Daoy (cell line): Measurements from ENCODE around the gene PTPRQ. TPM values are rescaled to one million over a fixed set of nuclear protein-coding genes. Genes with fewer than 3 reads are reported as not detected.
"Not testable (repeated sequence)": the region's sequence is repeated elsewhere in the genome, so short reads cannot be mapped to it uniquely, and the experiment has no call there.

Experiments
- DNase-seq: peaks from one replicate; pipeline ENCODE4 v3.0.0-alpha.2; 2015; ENCODE audit warnings: low read depth
- total RNA-seq: library from RNA; depleted of rRNA; stranded (reverse); fragments of >200 nt; shearing (Covaris generic); gene quantifications from 2 replicates; pipeline ENCODE4 v1.2.3, GENCODE V29; 2014; rRNA removed

PTPRQ gene
- total RNA-seq, result not detected in 2 replicates

DNA sequence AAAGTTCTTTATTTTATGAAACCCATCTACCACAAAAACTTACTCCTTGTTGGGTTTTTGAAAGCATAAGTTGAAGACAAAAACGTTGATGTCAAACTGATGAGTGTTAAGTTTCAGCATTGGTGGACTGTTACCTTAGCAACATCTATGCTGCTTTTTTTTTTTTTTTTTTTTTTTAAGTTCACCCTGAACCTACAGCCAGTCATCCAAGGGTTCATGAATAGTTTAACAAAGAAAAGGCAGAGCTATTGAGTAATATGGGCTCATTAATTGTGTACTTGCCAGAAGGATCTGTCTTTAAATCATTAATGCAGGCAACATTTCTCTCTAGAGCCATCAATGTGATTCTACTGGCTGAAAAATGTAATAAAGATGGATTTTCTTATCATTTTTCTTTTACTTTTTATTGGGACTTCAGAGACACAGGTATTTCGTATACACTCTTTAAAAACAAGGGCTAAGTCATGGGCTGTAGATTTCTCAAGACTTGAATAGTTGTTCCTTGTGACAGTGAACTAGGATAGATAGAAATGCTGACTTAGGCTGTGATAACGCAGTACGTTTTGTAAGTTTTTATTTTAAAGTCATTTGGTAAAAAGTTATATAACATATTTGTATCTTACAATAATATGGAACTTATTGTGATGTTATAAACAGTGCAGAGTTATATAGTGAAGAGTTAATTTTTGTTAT lies at the start of gene PTPRQ:
TSS of gene PTPRQ (plus strand) at position 262 of the 693 bp plus-strand sequence. CDS start at position 373, 111 bp downstream.
- no peak for DNase-seq

DNA sequence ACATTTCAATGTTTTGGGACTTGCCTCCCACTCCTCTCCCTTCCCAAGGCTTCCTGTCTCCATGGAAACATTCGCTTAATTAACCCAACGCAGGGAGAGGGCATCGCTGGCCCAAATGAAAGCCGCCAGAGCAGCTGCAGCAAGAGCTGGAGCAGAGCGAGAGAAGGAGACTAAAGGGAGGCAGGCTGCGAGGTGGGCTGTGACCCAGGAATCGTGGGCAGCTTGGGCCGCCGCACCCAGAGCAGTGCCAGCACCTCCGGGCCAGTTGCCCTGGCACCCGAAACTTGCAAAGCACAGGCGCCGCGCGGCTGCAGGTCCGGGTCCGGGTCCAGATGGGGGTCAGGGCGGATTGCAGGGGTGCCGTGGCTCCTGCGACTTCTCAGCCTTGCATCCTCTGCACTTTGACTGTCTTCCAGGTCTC lies 43.5 kb upstream of the PTPRQ start:
- DNase-seq, result peak; percentile 30

DNA sequence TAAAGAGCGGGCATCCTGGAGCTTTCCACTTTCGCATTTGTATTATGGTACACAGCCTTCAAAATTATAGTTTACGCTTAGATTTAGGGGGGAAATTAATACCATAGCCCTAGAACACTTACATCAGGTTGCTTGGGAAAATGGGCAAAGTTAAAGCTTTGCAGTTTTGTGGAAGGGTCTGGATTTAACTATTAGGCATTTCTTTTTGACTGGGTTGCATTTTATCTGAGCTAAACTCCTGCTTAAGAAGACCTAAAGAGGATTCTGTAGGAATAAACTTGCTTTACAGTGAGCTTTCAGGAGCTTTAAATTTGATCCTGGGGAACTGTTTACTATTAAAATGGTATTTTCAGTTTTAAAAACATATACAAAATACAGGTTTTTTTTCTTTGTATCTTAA lies 42.8 kb upstream of the PTPRQ start:
- DNase-seq, result no peak

- DNase-seq, result no peak
These were observed 39.4 kb upstream of the PTPRQ start for GRCh38 chr12:80404629-80405028.

GRCh38 chr12:80406253-80406652 lies 37.8 kb upstream of the PTPRQ start:
- no peak for DNase-seq

GRCh38 chr12:80411787-80412186 lies 32.2 kb upstream of the PTPRQ start:
- DNase-seq, result no peak

GRCh38 chr12:80412343-80412953 lies 31.6 kb upstream of the PTPRQ start:
- peak; percentile 39 for DNase-seq

- no peak for DNase-seq
These were observed 30.6 kb upstream of the PTPRQ start for GRCh38 chr12:80413462-80413861.

GRCh38 chr12:80415466-80415865 lies 28.6 kb upstream of the PTPRQ start:
- no peak for DNase-seq

- DNase-seq, result no peak
These were observed 24.4 kb upstream of the PTPRQ start for GRCh38 chr12:80419644-80420043.

DNA sequence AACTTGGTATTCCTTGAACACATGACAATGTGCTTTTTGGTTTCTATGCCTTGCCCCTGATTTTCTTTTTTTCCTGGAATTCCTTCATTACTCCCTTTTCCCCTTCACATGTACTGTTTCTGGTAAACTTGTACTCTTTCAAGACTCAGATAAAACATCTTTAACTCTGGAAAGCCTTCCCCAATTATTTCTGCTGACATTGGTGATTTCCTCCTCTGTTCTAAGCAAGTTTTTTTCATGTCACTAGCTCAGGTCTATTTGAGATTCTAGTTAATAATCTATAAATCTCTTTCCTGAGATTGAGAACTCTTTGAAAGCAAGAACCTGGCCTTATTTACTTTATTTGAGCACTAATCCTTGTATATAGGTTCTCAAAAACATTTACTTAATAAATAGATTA lies 24.0 kb upstream of the PTPRQ start:
- no peak for DNase-seq

- DNase-seq, result no peak
These were observed 21.5 kb upstream of the PTPRQ start for GRCh38 chr12:80422550-80422949.

DNA sequence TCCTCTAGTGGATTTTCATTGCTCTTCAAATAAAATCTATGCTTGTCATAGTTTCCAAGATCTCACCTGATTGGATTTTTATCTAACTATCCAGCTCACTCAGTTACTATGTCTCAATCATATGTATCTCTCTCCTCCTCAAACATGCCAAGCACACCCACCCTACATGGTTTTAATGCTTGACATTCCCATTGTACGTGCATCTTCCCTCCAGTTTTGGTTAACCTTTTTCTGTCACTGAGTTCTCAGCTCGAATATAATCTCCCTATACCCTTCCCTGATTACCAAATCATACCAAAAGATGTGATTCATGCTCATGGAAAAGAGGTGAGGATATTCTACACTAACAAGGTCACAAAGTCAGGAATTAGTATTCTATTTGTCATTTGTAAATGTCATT lies 12.0 kb upstream of the PTPRQ start:
- no peak for DNase-seq

DNA sequence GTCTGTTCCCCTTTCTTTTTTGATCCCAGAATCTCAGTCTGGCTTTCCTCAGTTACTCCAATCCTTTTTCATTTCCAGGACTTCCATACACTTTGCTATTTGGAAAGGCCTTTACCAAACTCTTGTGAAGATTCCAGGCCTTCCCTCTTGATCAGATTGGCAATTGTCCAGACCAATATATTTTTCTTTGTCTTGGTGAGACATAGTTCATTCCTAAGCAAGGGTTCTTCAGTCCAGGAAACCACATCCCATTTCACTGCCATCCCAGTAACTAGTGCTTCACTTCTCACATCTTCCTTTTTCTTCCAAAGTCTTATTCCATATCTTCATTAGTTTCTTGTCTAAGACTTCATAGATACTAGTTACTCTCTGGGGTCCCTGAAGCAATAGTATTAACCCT lies 2.1 kb upstream of the PTPRQ start:
- peak; percentile 51 for DNase-seq

- DNase-seq, result peak; percentile 68
These were observed 1.4 kb upstream of the PTPRQ start for GRCh38 chr12:80442426-80443222.

- DNase-seq, result no peak
These were observed 1.2 kb downstream of the PTPRQ start for GRCh38 chr12:80445083-80445793.

- no peak for DNase-seq
These were observed 12.5 kb downstream of the PTPRQ start for GRCh38 chr12:80456513-80456912.

- DNase-seq, result no peak
These were observed 16.9 kb downstream of the PTPRQ start for GRCh38 chr12:80460972-80461371.

DNA sequence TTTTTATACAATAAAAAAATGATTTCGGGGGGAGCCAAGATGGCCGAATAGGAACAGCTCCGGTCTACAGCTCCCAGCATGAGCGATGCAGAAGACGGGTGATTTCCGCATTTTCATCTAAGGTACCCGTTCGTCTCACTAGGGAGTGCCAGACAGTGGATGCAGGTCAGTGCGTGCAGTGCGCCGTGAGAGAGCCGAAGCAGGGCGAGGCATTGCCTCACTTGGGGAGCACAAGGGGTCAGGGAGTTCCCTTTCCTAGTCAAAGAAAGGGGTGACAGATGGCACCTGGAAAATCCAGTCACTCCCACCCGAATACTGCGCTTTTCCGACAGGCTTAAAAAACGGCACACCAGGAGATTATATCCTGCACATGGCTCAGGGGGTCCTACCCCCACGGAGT lies 17.8 kb downstream of the PTPRQ start:
- not testable (repeated sequence) for DNase-seq

GRCh38 chr12:80469681-80470080 lies 25.6 kb downstream of the PTPRQ start:
- no peak for DNase-seq

DNA sequence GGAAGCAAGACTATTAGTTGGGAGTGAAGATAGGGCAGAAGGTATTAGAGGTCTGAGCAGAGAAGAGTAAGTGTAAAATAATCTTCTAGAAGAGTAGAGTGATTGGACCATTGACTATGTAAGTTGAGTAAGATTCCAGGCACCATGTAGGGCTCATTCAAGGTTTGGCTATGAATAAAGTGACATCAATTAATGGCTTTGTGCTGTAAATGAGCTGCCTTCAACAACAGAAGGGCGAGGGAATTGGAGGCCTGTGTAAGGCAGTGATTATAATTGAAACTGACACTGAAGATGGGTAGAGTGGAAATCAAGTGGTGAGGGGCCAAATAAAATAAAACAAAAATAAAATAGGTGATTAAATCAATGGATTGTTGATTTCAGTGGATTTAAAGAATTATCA lies 26.4 kb downstream of the PTPRQ start:
- no peak for DNase-seq

DNA sequence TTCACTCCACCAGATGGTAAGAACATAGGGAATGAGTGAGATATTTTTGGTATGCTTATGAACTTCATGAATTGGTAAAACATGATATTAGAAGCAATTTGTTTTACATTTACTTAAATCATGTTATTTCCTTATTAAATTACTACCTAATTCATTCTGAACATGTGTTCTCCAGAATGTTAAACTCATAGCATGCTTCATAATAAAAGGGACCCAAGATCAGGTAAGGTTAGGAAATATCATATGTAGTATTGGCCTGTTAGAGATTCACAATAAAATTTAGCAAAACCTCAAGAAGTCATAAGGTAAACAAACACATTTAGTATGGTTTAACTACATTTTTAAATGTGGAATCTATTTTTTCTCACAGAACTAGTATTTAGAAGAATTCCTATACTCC lies 28.2 kb downstream of the PTPRQ start:
- DNase-seq, result no peak
